GM19452 (cell line): Measurements from ENCODE around the gene COL19A1.

ENCODE experiments used
- ATAC-seq: cut with Tn5 transposase; IDR thresholded peaks from one replicate; pipeline ENCODE4 v1.9.1; 2021; ENCODE audit not compliant: unreplicated experiment

Gene COL19A1

DNA sequence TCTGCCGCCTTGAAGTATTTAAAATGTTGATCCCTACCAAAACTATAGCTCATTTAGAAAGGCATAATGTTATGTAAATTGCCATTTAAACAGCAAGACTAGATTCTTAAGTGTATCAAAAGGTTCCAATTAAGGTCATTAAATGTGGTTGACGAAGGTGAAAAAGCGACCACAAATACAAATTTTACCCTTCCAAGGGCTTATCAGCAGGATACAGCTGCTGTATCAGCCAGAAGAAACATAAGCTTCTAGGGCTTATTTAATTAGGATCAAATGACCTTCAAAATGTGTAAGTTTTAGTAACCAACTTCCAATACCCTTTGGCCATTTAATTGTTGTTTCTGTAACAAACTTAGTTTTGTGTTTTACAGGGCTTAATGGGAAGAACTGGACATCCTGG is 296.6 kb downstream of the COL19A1 start:
- no peak for ATAC-seq

DNA sequence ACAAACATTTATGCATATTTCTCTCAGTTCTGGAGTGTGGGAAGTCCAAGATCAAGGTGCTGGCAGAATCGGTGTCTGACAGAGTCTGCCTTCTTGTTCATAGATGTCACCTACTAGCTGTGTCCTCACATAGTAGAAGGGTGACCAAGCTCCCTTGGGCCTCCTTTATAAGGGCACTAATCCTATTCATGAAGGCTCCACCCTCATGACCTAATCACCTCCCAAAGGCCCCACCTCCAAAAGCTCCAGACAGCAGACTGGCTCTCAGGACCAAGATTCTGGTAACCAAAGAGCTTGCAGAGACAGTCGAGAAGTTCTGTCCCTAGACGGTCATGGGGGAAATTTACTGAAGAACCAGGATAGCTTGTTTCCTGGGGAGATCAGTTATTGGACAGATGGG is 297.4 kb downstream of the COL19A1 start:
- no peak for ATAC-seq

DNA sequence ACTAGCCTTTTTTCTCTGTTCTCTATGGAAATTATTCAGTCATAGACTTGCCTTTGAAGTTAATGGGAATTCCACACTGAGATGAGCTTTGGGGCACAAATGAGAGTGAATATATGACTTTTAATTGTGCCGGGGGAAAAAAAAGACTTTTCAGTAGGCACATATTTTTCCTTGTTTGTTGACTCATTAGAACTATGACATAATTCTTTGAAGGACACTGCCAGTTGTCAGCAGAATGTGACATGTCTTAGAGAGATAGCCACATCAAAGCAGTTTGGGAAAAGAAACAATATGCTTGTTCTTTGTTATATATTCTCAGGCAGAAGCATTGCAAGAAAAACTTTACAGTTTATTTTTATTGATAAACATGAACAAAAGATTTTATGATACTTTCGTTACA is 298.2 kb downstream of the COL19A1 start:
- ATAC-seq: no peak

DNA sequence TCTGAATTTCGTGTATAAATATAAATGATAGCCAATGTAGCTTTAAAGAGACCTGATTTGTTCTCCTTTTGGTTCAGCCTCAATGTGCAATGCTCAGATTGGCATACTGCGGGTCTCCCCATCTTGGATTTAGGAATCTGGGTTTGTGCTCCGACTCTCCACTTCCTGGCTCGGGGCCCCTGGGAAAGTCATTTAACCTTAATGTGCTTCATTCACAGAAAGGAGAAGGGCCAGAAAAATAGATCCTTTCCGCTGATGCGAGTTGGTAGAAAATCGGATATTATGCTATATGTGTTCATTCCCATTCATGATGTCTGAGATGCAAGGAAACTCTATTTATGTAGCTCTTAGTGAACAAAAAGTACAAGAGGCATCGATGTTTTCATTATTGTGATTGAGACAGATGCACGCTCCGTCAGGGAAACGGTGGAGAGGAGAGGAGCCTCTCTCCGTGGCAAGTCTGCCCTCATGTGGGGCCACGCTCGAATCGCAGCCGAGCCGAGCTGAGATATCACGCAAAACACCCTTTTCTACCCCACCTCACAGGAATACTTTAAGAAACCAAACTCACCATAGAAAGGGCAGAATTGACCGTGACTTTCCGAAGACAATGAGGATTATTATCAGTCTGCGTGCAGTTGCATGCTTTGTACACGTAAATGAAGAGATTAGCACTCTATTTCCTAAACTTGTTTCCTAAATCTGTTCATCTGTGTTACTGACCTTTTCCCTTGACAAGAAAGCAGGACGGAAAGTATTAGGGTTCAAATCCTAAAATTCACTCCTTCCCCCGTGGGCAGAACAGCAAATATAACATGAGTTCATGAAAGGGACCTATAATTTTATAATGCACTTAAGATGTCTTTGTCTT is 300.0 kb downstream of the COL19A1 start:
- peak; percentile 68 for ATAC-seq

DNA sequence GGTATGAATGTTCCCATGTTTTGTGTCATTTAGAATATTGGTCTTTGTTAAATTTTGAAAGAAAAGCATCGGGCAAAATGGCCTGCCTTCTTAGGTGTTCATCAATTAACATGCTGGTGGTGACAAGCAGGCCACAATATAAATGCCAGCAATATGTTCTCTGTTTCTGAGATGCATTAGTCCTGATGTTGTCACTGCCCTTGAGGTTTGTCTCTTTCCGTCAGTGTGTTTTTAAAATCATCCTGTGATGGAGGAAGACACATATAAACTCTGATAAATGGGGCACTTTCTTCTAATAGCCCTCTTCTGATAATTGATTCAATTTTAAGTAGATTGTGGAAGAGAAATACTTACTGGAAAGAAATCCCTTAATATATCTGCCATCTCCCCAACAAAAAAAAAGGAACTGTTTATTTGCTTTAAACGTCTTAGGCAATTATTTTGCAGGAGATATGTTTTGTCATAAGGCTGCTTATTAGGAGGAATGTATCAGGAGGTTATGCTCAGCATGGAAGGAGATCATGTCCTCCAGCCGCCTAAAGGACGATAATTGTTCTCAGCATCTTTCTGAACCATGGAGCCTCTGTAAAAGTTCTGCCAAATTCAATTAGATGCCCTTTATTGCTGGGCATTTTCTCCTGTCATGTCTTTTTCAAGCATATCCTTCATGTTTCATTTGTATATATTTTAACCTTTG is 302.5 kb downstream of the COL19A1 start:
- no peak for ATAC-seq

DNA sequence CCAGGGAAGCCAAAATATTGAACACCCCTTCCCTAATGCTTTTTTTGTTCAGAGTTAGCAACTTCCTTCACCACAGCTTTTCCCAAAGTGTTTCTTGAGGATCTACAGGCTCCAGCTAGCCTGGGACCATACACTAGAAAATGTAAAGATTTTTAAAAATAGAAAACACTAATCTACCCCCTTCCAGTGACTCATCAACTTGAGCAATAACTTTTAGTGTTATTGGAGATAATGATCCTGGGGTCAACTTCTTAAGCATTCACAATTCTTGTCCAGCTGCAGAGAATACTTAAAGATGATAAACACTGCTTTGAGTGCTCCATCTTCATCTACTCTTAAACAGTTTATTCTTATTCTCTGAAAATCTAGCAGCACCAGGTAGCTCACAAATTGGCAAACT is 304.9 kb downstream of the COL19A1 start:
- ATAC-seq: no peak

DNA sequence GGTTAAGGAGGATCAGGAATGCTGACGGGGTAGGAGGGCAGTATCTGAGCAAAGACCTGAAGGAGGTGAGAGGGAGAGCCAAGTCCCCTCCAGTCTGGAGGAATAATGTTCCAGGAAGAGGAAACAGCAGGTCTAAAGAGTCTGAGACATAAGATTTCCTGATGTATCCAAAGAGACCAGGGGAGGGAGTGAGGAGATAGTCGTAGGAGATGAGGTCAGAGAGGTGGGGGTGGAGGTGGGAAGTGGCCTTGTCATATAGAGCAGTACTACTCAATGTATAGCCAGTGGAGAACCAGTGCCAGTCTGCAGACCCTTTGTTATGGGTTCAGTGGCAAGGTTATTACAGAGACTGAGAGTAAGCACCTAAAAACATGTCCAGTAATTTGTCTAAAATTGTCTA is 305.9 kb downstream of the COL19A1 start:
- no peak for ATAC-seq

DNA sequence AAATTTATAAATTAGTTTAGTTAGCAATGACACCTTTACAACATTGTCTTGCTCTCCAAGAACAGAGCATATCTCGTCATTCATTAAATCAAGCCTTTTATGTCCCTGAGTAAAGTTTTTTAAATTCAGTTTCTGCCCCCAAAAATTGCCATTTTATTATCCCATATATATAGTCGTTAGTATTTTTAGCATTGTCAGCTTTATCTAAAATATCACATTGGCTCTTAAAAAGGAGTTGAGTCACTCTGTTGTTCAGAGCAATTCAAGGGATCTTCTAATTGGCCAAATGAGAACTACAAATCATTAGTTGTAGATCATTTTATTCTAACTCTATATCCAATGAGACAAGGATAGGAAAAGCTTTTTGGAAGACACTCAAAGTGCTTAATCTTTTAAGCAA is 309.4 kb downstream of the COL19A1 start:
- no peak for ATAC-seq

DNA sequence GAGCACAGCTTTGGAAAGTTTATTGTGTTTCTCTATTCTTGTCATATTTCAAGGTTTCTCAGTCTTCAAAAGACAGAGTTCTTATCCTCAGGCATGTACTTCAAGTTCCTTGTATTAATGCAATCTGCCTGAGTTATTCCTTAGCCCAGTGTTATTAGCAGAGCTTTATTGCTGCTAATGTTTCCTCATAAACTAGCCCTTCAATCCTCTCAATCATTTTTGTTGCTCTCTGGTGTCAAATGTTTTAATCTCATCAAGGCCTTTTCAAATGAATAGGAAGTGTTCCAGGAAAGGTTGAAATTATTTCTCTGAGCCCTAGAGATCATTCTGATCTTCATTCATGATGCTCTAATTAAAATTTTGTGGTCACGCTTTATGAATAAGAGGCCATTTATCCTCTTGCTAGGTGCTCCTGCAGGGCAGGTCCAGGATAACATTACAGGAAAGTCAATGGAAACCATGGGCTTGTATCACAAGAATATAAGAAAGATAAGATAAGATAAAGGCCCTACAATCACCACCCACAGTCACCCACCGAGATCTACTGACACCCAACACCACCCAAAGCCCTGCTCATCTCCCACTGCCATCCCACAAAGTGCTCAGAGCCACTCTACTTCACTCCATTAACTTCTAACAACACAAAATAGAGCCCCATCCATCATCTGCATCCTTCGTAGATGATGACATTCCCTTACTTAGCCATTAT is 310.6 kb downstream of the COL19A1 start:
- no peak for ATAC-seq

DNA sequence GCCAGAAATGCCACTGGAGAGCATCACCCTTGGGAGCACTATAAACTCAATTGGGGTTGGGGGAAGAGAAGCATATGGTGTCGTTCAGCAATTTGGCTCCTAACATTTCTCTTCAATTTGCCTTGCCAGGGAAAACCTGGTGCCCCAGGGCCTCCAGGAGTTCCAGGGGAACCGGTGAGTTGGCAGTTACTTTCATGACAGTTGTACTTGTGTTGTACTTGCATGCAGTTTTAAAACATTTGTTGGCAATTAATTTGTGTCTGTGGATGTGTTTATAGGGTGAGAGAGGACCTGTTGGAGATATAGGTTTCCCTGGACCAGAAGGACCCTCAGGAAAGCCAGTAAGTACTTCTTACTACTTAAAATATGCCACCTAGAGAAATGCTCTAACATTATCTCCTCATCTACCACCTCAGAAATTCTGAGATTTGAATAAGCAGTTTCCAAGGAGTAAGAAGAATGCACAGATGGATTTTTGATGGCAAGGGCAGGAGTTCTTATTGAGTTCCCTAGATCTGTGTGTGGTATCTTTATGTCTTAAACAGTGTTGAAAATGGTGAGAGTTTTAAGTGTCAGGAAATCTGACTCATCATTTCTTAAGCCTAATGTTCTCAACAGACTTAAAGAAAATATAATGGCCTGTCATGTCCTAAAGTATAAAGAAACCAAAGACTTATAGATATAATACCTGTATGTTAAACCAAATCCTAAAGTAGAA is 314.0 kb downstream of the COL19A1 start:
- ATAC-seq: peak; percentile 4

DNA sequence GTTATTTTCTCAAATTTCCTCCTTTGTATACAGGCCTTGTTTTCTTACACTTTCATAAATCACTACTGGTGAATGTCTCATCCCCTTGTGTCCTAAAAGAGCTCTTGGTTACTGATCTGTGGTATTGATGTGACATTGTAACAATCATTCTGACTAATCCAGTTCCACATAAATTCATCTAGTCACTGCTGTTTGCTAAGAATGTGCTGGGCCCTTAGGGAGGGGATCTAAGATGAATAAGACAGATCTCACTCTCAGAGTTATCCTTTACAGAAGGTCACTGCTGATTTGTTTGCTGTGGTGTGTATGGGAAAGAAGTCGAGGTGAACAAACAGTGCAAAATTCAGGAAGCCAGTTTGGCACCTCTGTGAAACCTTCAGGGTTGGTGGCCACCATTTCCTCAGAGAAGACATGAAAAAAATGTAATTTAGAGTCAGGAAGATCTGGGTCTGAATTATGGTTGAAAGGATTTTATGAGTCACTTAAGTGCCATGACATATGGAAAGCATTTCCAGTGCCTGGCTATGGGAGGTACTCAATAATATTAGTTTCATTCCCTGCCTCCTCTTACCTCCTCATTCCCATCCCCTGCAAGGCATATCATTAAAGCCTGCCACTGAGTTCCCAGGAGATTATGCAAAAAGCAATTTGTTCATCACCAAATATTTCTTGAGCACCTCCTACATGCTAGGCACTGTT is 314.7 kb downstream of the COL19A1 start:
- ATAC-seq: peak; percentile 64

DNA sequence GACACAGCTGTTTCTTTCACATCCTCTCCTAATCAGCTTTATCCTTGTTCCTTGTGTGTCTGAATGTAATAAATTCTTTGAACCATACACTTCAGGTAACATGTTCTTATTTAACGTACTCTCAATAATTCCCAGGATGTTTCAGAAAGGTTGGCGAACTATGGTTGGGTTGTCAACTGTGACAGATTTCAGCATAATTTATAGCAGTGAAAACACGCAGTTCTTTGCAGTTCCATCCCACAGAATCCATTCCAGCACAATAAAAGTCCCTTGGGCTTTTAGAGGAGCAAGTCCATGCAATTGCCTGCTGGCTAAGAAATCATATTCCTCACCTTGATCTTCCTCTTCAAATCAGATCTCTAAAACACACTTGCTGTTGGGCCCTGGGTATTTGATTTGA is 317.2 kb downstream of the COL19A1 start:
- ATAC-seq: no peak

DNA sequence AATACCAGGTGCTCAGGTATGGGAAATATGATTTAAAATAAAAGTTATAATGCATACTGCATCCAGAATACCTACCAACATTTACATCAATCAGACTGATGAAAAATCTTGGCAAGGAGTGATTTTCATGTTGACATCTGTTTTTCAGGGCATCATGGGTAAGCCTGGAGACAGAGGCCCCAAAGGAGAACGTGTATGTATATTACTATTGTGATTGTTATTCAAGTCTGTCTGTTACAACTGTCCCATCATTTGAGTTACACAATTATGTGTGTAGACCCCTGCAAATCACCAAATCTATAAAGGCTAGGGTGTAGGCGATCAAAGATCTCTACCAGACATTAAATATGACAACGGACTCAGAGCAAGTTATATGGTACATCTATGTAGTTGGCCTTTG is 318.4 kb downstream of the COL19A1 start:
- no peak for ATAC-seq

DNA sequence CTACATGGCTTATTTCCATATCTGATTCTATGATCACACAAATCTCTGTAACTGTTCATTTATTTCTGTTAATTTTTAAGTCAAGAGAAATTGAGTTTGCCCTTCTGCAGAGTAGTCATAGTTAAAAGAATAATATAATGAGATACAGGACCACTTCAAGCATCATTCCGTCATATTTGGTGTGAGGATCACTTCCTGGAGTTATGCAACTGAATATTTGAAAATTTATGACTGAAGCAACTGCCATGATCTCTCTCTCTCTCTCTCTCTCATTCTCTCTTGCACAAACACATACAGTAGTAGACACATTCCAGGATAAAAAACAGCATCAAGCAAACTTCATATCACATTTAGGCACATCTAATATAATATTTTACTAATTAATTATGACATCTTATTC is 320.1 kb downstream of the COL19A1 start:
- ATAC-seq: no peak

DNA sequence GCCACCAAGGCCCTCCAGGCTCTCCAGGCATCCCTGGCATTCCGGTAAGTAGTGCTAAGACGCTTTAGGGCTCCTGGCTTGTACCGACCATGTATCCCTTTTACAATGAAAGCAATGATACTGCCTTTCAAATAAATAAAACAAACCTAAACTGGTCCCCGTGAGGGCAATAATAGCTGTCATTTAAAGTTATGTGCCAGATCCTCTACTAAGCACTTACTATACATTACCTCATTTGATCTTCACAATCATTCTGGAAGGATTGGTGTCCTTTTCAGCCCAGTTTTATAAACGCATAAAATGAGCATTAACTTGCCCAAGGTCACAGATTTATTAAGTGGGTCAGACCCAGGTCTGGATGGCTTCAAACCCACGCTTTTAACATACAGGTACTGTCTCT is 321.8 kb downstream of the COL19A1 start:
- no peak for ATAC-seq

DNA sequence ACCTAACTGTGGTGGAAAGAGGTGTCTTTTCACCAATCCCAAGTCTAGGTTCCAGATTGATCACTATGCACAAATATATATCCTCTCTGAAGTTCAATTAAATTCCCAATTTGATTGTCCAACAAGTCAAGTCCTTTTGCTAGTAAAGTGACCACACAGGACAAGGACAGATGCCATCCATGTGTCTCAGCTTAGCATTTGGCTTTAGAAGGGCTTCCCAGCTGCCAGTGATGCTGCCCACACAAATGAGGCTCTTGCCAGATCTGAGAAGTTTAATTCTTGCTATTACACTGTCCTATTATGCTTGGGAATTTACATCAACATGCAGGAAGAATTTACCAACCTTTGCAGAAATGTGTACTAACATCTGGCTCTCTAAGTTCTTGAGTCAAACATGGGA is 328.1 kb downstream of the COL19A1 start:
- ATAC-seq: no peak

DNA sequence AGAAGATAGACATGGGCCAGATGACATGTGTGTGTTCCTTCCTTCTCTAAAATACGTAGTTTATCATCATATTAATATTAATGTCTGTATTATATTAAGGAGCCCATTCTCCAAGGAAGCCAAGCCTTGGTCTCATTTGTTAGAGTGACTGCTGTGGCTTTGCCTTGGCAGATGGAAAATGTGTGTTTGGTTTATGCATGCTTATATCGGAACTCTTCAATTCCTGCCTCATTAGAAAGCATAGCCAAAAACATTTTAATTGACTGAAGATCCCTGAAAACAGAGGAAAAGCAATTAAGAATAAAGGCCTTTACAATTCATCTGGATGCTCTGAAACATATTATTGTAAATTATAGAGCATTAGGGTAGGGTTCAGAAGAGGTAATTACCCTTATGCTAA is 330.2 kb downstream of the COL19A1 start:
- ATAC-seq: no peak

DNA sequence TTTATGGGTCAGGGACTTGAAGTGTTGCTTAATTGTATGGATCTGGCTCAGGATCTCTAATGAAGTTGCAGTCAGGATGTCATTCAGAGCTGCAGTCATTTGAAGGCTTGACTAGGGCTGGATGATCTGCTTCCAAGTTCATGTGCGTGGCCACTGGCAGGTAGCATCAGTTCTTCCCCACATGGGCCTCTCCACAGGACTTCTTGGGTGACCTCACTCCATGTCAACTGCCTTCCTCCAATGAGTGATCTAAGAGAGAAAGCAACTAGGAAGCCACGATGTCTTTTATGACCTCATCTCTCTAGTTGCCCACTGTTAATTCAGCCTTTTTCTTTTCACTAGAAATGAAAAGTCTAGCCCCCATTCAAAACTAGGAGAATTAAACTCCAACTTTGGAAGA is 332.4 kb downstream of the COL19A1 start:
- ATAC-seq: no peak

DNA sequence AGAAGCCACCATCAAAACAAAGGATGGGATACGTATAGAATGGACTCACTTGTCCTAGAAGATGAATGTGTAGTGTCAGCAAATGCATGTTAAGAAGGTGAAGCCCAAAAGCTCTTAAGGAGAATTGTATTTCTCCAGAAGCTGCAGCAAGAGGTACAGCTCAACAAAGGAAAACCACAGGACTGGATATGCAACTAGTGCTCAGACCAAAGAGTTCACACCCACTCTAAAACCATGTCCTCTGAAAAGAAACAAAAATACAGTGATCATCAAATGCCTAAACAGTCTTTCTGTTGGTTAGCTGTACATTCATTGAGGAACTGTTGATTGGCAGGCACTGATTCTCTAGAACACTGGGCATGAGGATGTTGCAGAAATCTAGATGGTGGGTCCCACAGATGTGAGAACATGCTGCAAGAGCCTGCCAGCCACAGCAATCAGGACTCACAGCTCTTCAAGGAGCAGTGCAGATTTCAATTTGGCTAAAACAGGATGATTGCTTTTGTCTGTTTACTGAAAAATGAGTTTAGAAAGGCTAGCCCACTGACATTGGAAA is 342.0 kb downstream of the COL19A1 start:
- ATAC-seq: no peak

DNA sequence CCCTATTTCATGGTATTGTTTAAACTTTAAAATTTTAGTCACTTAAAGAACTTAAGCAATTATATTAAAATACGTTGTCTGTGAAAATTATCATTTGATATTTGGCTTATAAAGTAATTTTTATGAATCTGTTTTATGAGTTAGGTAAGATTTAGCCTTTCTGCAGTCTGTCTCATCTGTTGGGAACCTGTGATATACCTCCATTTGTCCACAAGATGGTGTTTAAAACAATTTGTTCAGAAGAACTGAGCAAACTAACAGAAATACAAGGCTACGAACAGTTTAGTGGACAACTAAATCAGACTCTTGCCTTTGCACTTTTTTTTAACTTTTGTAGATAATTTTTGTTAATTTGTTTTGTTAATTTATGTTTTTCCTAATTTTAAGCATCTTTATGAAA is 344.1 kb downstream of the COL19A1 start:
- ATAC-seq: no peak
